COLO829 (cell line): ENCODE measurements around the gene TOLLIP.

Experiments used
- DNase-seq: peaks from one replicate; pipeline ENCODE4 v3.0.0; 2012; ENCODE audit warnings: low spot score

TOLLIP gene

GRCh38 chr11:1310772-1311468 lies 1.5 kb upstream of the TOLLIP start:
- no peak for DNase-seq

- DNase-seq: no peak
These were observed 871 bp upstream of the TOLLIP start for GRCh38 chr11:1310318-1310687.

- no peak for DNase-seq
These were observed 512 bp downstream of the TOLLIP start for GRCh38 chr11:1308743-1309497.

GRCh38 chr11:1307998-1308742 lies 1.3 kb downstream of the TOLLIP start:
- no peak for DNase-seq

GRCh38 chr11:1307163-1307870 lies 2.1 kb downstream of the TOLLIP start:
- DNase-seq: no peak

GRCh38 chr11:1306186-1307162 lies 3.0 kb downstream of the TOLLIP start:
- no peak for DNase-seq

- no peak for DNase-seq
These were observed 3.9 kb downstream of the TOLLIP start for GRCh38 chr11:1305501-1306056.

GRCh38 chr11:1305063-1305495 lies 4.4 kb downstream of the TOLLIP start:
- no peak for DNase-seq

- DNase-seq: no peak
These were observed 5.1 kb downstream of the TOLLIP start for GRCh38 chr11:1304380-1304779.

- DNase-seq: no peak
These were observed 5.5 kb downstream of the TOLLIP start for GRCh38 chr11:1303973-1304372.

GRCh38 chr11:1303126-1303821 lies 6.2 kb downstream of the TOLLIP start:
- DNase-seq: no peak

- no peak for DNase-seq
These were observed 6.8 kb downstream of the TOLLIP start for GRCh38 chr11:1302461-1303125.

- no peak for DNase-seq
These were observed 7.4 kb downstream of the TOLLIP start for GRCh38 chr11:1302041-1302460.

GRCh38 chr11:1301220-1302000 lies 8.0 kb downstream of the TOLLIP start:
- no peak for DNase-seq

GRCh38 chr11:1300569-1301187 lies 8.8 kb downstream of the TOLLIP start:
- no peak for DNase-seq

GRCh38 chr11:1300121-1300520 lies 9.3 kb downstream of the TOLLIP start:
- DNase-seq: no peak

- no peak for DNase-seq
These were observed 9.8 kb downstream of the TOLLIP start for GRCh38 chr11:1299621-1300020.
